Stimulated activated CD8-positive, alpha-beta memory T cell treated with anti-CD3 and anti-CD28 coated beads, Interleukin-12 subunit alpha, Interleukin-12 subunit beta, amount 100 ng/mL, for 24 hours (primary cell): Measurements from ENCODE around the gene EIF2B2.
"Not testable (repeated sequence)": the region's sequence is repeated elsewhere in the genome, so short reads cannot be mapped to it uniquely, and the experiment has no call there.

Experiments
- DNase-seq: peaks from one replicate; pipeline ENCODE4 v3.0.0-alpha.2; 2020; ENCODE audit errors: extremely low read depth

Gene EIF2B2

DNA sequence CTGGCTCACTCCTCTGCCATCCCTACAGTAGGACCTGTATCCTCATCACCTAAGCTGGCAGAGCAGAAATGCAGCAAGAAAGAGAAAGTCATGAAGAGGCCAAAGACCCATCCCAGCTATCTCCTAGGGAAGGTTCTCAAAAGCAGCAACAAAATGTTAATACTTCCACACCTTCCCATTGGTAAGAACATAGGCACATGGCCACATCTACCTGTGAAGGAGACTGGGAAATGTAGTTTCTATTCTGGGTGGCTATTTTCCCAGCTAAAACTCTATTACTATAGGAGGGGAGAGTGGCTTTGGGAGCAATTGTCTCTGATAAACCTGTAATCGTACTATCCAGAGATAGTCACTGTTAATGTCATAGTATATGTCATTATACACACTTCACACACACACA is 13.7 kb upstream of the EIF2B2 start:
- no peak for DNase-seq

DNA sequence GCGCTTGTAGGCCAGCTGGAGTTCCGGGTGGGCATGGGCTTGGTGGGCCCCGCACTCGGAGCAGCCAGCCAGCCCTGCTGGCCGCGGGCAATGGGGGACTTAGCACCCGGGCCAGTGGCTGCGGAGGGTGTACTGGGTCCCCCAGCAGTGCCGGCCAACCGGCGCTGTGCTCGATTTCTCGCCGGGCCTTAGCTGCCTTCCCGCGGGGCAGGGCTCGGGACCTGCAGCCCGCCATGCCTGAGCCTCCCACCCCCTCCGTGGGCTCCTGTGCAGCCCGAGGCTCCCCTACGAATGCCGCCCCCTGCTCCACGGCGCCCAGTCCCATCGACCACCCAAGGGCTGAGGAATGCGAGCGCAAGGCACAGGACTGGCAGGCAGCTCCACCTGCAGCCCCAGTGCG is 8.5 kb upstream of the EIF2B2 start:
- not testable (repeated sequence) for DNase-seq

DNA sequence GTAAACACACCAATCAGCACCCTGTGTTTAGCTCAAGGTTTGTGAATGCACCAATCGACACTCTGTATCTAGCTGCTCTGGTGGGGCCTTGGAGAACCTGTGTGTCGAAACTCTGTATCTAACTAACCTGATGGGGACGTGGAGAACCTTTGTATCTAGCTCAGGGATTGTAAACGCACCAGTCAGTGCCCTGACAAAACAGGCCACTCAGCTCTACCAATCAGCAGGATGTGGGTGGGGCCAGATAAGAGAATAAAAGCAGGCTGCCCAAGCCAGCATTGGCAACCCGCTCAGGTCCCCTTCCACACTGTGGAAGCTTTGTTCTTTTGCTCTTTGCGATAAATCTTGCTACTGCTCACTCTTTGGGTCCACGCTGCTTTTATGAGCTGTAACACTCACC is 6.9 kb upstream of the EIF2B2 start:
- DNase-seq: not testable (repeated sequence)

DNA sequence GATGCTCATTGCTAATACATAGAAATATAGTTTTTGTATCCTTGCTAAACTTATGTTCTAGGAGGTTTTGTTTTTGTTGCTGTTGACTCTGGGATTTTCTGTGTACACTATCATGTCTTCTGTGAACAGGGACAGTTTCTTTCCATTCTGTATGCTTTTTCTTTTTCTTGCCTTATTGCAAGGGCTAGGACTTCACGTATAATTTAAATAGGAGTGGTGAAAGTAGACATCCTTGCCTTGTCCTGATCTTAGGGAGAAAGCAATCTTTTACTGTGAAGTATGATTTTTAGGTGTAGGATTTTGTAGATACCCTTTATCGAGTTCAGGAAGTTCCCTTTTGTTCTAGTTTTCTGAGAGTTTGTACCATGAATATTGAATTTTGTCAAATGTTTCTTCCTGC is 1.5 kb upstream of the EIF2B2 start:
- DNase-seq: no peak

DNA sequence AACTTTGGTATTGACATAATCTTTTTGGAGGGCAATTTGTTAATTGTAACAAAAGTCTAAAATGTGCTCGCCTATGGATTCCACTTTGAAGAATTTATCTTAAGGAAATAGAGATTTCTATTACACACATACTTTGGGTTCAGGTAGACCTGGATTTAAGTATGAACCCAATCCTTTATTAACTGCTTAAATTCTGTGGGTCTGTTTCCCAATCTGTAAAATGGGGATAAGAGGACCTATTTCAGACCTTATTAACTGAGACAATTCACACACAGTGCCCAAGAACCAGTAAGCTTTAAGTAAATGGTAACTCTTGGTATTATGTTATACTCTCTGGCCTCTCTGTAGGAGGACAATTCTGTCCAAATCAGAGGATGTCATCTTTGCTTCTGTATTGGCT is 822 bp upstream of the EIF2B2 start:
- no peak for DNase-seq

DNA sequence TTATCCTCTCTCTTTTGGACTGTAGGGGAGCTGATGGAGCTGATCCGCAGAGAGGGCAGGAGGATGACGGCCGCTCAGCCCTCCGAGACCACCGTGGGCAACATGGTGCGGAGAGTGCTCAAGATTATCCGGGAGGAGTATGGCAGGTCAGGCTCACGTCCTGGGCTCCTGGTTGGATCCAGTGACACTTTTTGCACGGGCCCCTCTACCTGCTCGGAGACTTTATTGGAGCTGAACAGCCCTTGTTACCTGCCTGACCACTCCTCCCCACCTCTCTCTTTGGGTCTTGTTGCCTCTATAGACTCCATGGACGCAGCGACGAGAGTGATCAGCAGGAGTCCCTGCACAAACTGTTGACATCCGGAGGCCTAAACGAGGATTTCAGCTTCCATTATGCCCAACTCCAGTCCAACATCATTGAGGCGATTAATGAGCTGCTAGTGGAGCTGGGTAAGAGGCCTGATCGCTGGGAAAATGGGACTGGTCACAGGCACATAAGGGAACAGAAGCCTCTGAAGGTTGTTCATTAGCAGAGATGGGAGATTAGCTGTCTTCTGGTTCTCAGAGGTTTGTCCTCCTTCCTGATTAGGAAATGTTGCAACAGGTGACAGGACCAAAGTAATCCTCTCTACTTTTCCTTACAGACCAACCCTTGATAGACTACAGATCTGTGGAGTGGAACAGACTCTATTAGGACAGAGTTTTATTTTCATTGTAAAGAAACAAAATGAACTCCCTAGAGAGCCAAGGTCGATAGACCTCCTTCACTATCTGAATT is 718 bp downstream of the EIF2B2 start:
- DNase-seq: no peak

DNA sequence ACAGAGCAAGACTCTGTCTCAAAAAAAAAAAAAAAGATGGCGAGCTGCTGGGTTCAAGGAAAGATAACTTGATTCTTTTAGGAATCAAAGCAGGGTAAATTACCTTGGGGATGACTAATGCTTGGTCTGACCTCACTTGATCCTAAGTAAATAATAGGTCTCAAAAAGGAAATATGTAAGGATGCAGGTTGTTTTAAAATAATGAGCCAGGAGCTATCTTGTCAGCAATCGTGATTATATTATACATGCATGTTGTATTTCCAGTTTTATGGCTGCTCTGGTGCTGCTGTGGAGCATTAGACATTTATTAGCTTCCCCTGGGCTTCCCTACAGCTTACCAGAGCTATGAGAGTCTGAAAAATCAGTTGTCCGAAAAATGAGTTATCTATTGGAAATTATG is 2.6 kb downstream of the EIF2B2 start:
- no peak for DNase-seq

DNA sequence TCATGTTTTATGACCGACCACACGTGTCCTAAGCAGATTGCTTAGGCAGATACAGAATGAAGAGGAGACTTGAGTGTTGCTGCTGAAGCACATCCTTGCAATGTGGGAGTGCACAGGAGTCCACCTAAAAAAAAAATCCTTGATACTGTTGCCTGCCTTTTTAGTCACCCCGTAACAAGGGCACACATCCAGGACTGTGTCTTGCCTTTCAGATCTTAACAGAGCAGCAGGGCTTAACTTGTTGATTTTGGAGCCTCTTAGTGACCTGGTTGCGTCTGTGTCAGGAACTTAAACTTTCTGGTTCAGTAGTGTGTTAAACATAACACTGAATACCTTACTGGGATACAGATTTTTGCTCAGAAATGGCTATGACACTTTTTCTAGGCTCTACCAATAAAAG is 6.5 kb downstream of the EIF2B2 start:
- DNase-seq: no peak

DNA sequence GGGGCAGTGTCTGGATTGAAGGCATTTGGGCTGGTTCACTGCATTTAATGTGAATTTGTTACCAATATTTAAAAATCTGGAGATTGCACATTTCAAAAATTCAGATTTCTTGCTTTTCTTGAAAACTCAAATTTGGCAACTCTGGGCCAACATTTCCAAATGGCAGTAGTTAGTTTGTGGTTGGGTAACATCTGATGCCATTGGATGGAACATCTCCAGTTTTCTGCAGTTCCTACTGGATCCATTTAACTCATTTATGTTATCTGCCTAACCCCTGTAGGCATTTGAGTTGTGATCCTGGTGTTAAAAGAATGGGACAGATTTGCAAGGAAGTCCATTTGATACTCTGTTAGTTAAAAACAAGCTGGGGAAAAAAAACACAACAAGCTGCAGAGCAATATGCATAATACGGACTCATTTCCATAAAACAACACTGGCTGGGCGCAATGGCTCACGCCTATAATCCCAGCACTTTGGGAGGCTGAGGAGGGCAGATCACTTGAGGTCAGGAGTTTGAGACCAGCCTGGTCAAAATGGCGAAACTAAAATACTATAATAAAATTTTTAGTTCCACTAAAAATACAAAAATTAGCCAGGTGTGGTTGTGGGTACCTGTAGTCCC is 7.9 kb downstream of the EIF2B2 start:
- DNase-seq: no peak

DNA sequence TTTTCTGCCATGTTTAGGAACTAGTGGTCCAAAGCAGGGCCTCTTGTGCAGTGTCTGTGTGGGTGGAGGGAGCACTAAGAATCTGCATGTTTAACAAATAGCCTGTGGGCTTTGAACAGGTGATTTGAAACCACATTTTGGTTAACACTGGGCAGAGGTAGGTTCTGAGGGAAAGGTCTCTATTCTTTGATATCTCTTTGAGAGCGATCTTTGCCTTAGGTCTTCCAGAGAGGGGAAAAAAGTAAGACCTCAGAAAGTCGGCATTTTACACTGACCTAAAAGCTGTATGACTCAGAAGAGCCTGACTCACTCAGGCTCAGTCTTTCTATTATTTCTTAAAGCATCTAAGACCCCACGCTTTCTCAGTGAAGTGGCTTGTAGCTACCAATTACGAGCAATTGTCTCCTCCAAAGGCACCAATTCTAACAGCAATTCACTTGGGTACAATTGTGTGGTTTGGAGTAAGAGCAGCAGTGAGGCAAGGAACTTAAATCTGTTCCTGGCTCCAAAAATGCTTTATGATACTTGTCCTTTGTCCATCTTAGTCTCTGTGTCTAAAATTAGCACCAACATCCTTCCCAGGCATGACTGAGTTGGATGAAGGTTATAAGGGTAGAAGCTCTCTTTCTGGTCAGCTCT is 8.8 kb downstream of the EIF2B2 start:
- no peak for DNase-seq

DNA sequence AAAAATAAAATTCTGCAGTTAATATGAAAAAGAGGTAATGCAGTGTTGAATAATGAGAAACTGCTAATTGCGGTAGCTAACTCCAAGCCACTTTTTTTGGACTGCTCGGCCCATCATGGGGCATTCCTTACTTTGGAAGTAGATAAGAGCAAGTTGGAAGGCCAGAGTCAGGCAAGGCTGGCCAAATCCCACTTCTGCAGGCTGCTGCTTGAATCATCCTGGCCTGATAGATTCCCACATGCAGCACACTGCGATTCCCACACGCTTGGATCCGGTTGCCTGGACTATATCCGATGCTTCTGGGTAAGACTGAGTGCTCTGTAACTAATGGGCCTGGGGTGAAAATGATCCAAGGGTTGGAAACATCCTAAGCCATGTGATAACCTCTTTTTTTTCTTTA is 10.6 kb downstream of the EIF2B2 start:
- no peak for DNase-seq

DNA sequence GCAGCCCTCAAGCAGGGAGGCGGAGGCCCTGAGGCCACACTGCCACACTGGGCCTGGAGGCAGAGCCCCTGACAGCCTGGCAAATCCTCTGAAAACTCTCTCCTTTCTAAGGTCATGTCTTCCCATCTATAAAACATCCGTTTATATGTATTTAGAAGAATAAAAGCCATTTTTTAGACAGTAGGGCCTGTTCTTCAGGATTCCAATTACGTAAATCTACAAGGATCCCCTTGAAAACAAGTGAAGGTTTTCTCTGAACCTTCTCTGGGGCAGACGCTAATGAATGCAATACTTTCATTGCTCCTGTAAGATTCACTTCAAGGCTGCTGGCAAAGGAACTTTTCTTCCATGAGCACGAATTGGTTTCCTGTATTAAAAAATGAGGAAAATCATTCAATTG is 12.8 kb downstream of the EIF2B2 start:
- no peak for DNase-seq

DNA sequence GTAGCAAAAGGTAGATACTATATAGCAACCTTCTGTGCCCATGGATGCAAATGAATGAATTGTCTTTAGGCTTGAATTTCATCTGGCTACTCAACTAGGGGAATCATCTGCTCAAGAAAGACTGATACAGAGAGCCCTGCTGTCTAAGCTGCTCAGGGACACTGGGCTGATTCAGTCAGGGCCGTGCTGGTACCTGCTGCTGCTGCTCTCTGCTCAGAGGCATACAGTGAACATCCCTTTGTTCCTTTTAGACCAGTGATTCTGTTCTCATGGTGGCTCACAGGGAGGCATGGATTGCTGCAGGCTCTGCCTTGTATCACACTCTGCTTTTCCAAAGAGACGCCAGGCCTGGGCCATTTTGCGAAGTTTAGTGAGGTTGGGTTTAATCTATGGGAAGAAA is 14.1 kb downstream of the EIF2B2 start:
- DNase-seq: no peak

DNA sequence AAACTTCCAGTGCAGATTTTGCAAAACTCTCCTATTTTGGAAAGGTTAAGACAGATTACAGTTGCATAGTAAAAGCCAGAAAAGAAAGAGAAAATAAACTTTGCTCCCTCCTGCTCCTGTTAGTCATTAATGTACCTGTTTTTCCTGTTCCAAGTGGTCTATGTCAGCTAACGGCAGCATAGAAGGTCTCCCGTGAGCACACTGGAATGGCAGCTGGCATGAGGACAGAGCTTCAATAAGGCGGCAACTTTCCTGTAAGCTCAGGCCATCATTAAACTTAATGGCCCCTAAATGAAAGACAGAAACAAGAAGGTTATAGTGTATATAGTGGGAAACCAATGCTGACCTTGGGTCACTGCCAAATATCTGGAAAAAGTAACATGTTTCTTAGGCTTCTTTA is 16.0 kb downstream of the EIF2B2 start:
- no peak for DNase-seq

DNA sequence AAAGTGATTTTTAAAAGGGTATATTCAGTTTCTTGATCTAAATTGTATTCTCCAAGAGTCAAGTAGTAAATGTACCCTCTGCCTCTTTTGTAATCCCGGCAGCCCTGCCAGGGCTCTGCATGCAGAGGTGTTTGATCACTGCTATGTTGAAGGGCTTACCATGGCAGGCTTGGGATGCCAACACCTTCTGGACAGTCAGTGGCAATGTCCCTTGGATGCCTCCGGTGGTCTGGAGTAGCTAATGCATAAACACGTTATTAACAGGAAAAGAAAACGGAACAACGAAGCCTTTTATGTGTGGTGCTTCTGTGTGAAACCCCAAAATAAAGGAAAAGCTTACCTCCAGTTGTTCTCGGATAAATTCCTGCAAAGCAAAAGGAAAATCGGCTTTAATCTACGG is 19.9 kb downstream of the EIF2B2 start:
- no peak for DNase-seq

DNA sequence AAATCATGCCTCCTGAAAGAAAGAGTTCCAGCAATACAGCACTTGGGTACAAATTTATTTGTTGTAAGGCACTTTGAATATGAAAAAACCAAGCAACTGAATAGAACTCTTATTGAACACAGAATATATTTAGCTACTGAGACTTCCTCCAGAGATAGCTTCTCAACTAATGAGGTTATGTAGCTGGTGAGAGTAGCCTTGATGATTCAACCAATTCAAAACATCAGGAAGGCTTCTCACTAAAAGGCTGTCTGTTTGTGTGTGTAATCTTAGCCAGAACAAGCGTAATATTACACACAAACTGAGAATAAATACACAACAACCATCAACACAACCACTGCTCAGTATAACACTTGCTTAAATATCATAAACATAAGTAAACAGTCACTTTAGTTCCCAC is 20.4 kb downstream of the EIF2B2 start:
- no peak for DNase-seq

DNA sequence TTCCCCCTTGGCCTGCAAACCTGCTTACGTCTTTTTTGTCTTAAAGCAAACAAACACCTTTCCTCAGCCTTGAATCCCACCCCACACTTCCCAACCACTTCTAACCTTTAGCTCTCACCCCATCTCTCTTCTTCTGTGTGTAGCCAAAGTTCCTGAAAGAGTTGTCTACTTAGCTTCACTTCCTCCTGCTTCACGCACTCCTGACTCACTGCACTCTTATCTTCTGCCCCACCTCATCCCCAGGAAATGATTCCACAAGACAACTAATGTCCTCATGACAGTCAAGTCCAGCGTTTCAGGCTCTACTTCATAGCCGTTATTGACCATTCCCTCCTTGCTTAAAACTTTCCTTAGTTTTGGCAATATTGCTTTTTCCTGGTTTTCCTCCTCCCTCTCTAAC is 22.4 kb downstream of the EIF2B2 start:
- no peak for DNase-seq

DNA sequence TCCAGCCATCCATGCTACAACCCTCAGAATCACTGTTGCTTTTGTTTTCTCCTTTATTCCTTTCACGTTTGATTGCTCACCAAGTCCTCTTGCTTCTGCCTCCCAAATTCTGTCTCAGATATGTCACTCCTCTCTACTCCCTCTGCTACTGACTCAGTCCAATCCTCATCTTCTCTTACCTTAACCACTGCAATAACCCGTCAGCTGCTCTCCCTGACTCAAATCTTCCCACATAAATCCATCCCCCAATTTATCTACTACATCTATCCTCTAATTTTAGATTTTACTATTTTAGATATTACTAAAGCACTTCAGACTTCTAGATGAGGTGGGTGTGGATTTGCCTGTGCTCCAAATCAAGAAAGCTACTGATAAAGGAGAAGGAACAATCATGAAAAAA is 23.2 kb downstream of the EIF2B2 start:
- no peak for DNase-seq

DNA sequence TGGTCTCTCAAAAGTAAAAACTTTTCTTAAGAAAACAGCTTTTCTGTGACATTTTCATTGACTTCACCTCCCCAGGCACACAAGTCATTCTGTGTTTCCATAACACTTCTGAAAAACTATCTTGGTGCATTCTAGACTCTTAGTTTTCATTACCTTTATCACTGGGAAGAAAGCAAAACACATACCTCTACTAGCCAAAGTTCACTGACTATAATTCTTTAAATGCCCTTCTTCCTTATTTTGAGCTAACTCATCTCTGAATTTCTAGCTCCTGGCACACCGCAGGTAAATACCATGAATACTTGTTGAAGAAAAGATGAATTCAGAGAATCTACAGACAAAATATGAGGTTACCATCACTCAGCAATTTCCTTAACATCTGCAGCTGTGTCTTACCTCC is 27.4 kb downstream of the EIF2B2 start:
- DNase-seq: no peak

DNA sequence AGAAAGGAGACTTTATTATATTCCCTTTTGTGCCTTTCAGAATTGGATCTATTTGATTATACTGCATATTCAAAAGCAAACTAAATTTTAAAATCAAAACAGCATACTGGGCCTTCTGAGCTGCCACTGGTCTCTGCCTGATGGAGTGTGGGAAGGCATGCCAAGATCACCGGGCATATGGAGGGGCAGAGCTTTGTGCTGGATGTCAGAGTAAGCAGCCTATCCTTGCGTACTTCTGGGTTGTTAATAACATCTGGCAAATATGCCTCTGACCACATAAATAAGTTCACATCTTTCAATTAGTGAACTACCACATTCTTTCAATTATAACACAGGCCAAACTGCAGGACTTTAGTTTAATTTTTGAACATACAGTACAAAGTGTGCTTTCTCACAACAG is 30.2 kb downstream of the EIF2B2 start:
- no peak for DNase-seq

DNA sequence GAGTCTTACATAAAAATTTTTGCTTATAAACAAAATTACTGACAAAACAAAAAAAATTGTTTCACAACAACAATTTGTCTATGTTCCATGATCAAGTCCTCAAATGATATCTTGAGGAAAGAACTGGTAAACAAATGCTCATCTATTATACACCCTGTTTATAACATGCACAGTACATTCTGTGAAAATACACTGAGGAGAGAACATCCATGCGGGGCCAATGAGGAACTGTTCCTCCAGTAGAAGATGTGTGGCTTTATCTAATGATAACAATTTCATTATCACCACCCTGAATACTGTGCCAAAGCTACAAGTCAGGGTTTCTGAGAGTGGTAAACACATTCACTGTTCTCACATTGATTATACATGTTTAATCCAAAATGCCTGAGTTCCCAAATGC is 37.8 kb downstream of the EIF2B2 start:
- no peak for DNase-seq

DNA sequence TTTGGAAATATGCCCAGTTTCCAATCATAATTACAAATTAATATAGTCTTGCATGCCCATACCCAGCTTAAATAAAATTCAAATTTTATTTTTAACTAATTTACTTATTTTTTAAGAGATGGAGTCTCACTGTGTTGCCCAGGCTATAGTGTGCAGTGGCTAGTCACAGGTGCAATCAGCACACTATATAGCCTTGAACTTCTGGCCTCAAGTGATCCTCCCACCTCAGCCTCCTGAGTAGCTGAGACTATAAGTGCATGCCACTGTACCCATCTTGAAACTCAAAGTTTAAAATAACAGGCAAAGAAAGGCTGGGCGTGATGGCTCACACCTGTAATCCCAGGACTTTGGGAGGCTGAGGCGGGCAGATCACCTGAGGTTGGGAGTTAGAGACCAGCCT is 38.2 kb downstream of the EIF2B2 start:
- DNase-seq: no peak

DNA sequence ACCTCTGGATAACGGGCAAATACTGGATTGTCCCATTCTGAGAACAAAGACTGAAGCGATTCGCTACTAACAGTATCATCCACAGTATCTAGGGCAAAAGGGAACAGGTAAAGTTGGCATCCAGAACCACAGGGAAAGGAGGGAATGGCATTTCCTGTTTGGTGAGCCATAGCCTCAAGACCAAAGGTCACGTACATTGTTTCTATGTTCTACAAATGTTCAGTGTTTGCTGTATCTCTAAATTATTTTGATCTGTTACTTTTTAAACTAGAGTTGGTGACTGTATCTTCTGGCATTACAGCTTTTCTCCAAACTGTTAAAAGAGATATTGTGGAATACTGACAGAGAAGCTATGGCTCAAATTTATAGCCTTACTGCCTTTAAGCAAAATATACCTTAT is 38.9 kb downstream of the EIF2B2 start:
- no peak for DNase-seq
